Heart left ventricle (tissue), 13 donors: ENCODE measurements around the gene TMEM107.

Source experiments
- POLR2A ChIP-seq, 2 donors: fragments of 450-650 bp; IDR thresholded peaks; one replicate each; pipeline ENCODE4 v1.6.1; 2017; ENCODE audit warnings: antibody characterized with exemption in 2 of 2, mild to moderate bottlenecking in 2 of 2, moderate library complexity in 2 of 2
- TF ChIP-seq, protein P1 (sequence below), 12 donors: fragments of 200-600 bp; sonication (generic) in 4 of 12; IDR thresholded peaks; one replicate each; pipeline versions ENCODE4 v1.5.0 to v1.8.0; 2018 to 2022; ENCODE audit warnings: antibody characterized with exemption in 12 of 12, mild to moderate bottlenecking in 5 of 12
- donor health status: ischemic (EF 13 %, LVEDD 7.1; RV severe dilation, severe dysfunction).
- donor health status: DM: no; HTN: yes; CAD: no.
- donor health status: DM: no; HTN: no; CAD: no.
- donor health status: ischemic (EF 25% LVEDD 6.9; RV normal size, moderate dysfunction).
- donor health status: ischemic (EF 25% LVEDD 5.7; RV mildly dilated, moderate dysfunction).
- donor health status: ischemic (EF 35%, LVEDD 5.7; RV mildly dilated, moderate dysfunction).
- donor health status: nonischemic (EF 11% LVEDD 7.7; RV severe dilation, severe dysfunction).
- donor health status: DM: yes; HTN: yes; CAD: no.
- donor health status: PGD.
- donor health status: ischemic (EF 29% LVEDD 5.4; RV normal size, mild dysfunction).
- donor health status: nonischemic (EF 23%, LVEDD 6.1; RV moderate dilation, normal function).

DNA sequence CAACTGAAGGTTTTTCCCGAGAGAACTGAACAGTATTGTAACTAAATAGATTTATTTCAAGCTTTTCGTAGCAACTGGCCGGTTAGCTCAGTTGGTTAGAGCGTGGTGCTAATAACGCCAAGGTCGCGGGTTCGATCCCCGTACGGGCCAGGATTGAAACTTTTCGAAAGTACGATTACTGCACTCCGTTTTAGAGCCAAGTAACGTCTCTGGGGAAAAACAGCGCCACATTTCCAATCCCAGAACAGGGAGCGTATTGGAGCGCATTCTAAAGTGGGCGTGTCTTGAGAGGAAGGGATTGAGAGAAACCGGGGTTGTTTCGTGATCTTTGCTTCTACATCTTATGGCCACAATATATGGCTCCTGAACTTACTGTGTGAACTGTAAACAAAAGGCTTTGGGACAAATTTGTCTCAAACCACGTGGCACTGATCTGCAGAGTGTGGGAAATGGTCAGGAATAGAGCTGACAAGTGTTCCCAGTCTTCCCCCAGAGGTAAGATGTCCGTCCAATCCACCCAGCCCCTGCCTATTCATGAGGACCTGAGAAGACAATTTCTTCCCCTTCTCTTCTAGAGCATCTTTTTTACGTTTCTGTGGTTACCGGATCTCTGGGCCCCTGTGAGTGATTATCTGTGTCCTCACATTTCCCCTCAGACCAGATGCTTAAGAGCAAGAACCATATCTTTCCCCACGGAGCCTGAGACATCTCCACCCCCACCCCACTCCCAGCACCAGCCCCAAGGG, 11.5 kb upstream of the TMEM107 start:
- TF ChIP-seq, protein P1, sequence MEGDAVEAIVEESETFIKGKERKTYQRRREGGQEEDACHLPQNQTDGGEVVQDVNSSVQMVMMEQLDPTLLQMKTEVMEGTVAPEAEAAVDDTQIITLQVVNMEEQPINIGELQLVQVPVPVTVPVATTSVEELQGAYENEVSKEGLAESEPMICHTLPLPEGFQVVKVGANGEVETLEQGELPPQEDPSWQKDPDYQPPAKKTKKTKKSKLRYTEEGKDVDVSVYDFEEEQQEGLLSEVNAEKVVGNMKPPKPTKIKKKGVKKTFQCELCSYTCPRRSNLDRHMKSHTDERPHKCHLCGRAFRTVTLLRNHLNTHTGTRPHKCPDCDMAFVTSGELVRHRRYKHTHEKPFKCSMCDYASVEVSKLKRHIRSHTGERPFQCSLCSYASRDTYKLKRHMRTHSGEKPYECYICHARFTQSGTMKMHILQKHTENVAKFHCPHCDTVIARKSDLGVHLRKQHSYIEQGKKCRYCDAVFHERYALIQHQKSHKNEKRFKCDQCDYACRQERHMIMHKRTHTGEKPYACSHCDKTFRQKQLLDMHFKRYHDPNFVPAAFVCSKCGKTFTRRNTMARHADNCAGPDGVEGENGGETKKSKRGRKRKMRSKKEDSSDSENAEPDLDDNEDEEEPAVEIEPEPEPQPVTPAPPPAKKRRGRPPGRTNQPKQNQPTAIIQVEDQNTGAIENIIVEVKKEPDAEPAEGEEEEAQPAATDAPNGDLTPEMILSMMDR (IDR thresholded peaks at IDR 0.05), result peak in 1 of 12 donors; percentile 12
- TF ChIP-seq POLR2A (IDR thresholded peaks at IDR 0.05), result peak in 1 of 2 donors; percentile 43
